ENCODE measurements around the gene CDC73.
"Not testable (repeated sequence)": the region's sequence is repeated elsewhere in the genome, so short reads cannot be mapped to it uniquely, and the experiment has no call there.

Gene CDC73

GRCh38 chr1:193114485-193115095, 7.2 kb upstream of the CDC73 start:
- Histone ChIP-seq H3K36me3 (ENCODE audit: insufficient read depth, low read length) (no peaks in the 10 kb centered on the region), H3K9me3 (ENCODE audit: insufficient read depth, low read length, severe bottlenecking) (no peaks in the 10 kb centered on the region), H2AFZ (ENCODE audit: low read depth, low read length) (no peak overlapping the region), H3K4me3 (ENCODE audit: low read depth in 1 of 2, low read length in 2 of 2) (no peak overlapping the region), H4K20me1 (ENCODE audit: insufficient read depth, low read length) (no peaks in the 10 kb centered on the region), H3K9ac (ENCODE audit: low read depth, low read length) (no peak overlapping the region), H3K79me2 (ENCODE audit: insufficient read depth, low read length) (no peaks in the 10 kb centered on the region), H3K27ac (ENCODE audit: low read length) (no peak overlapping the region), H3K4me1 (ENCODE audit: insufficient read depth, low read length) (no peaks in the 10 kb centered on the region; the same call in 1 of the 2 replicates), H3K27me3 (ENCODE audit: insufficient read depth, low read length, poor library complexity) (no peaks in the 10 kb centered on the region), H3K4me2 (ENCODE audit: insufficient read depth, low read length) (no peak overlapping the region)
- no peak for ATAC-seq (ENCODE audit: insufficient read depth, low read depth)
- no peak for DNase-seq
- TF ChIP-seq EZH2 (IDR thresholded peaks at IDR 0.05; ENCODE audit: borderline replicate concordance, low read depth, low read length, severe bottlenecking): no peak
- TF ChIP-seq CTCF (IDR thresholded peaks at IDR 0.05; ENCODE audit: borderline replicate concordance, extremely low read depth, low read length, poor library complexity, severe bottlenecking): no peak

- TF ChIP-seq EZH2 (IDR thresholded peaks at IDR 0.05; ENCODE audit: borderline replicate concordance, low read depth, low read length, severe bottlenecking) (no peak), CTCF (IDR thresholded peaks at IDR 0.05; ENCODE audit: borderline replicate concordance, extremely low read depth, low read length, poor library complexity, severe bottlenecking) (no peak)
- Histone ChIP-seq H3K4me2 (ENCODE audit: insufficient read depth, low read length) (no peak overlapping the region), H3K4me3 (ENCODE audit: low read depth in 1 of 2, low read length in 2 of 2) (no peak overlapping the region), H2AFZ (ENCODE audit: low read depth, low read length) (no peak overlapping the region), H3K27ac (ENCODE audit: low read length) (no peak overlapping the region), H3K79me2 (ENCODE audit: insufficient read depth, low read length) (no peaks in the 10 kb centered on the region), H3K4me1 (ENCODE audit: insufficient read depth, low read length) (peaks cover 4% of the 10 kb centered on the region), H3K9ac (ENCODE audit: low read depth, low read length) (no peak overlapping the region), H3K9me3 (ENCODE audit: insufficient read depth, low read length, severe bottlenecking) (no peaks in the 10 kb centered on the region), H4K20me1 (ENCODE audit: insufficient read depth, low read length) (no peaks in the 10 kb centered on the region), H3K27me3 (ENCODE audit: insufficient read depth, low read length, poor library complexity) (peaks cover 4% of the 10 kb centered on the region), H3K36me3 (ENCODE audit: insufficient read depth, low read length) (no peaks in the 10 kb centered on the region)
- ATAC-seq (ENCODE audit: insufficient read depth, low read depth): no peak
- DNase-seq: no peak
Measured at GRCh38 chr1:193115629-193116227, 6.1 kb upstream of the CDC73 start.

GRCh38 chr1:193117167-193117566, 4.7 kb upstream of the CDC73 start:
- not testable (repeated sequence) for H3K9me3 ChIP-seq (ENCODE audit: insufficient read depth, low read length, severe bottlenecking); H3K9ac ChIP-seq (ENCODE audit: low read depth, low read length); ATAC-seq (ENCODE audit: insufficient read depth, low read depth); DNase-seq; H4K20me1 ChIP-seq (ENCODE audit: insufficient read depth, low read length); H3K27me3 ChIP-seq (ENCODE audit: insufficient read depth, low read length, poor library complexity); H3K4me2 ChIP-seq (ENCODE audit: insufficient read depth, low read length); H3K36me3 ChIP-seq (ENCODE audit: insufficient read depth, low read length); H3K79me2 ChIP-seq (ENCODE audit: insufficient read depth, low read length); H3K4me3 ChIP-seq (ENCODE audit: low read depth in 1 of 2, low read length in 2 of 2); H3K27ac ChIP-seq (ENCODE audit: low read length); H2AFZ ChIP-seq (ENCODE audit: low read depth, low read length)
- H3K4me1 ChIP-seq (ENCODE audit: insufficient read depth, low read length): peaks cover 13% of the 10 kb centered on the region

GRCh38 chr1:193118194-193118593, 3.6 kb upstream of the CDC73 start:
- no peak overlapping the region for H3K27ac ChIP-seq (ENCODE audit: low read length)
- H4K20me1 ChIP-seq (ENCODE audit: insufficient read depth, low read length): no peaks in the 10 kb centered on the region
- peaks cover 4% of the 10 kb centered on the region for H3K27me3 ChIP-seq (ENCODE audit: insufficient read depth, low read length, poor library complexity)
- H3K4me1 ChIP-seq (ENCODE audit: insufficient read depth, low read length): peaks cover 16% of the 10 kb centered on the region
- no peak overlapping the region for H3K4me2 ChIP-seq (ENCODE audit: insufficient read depth, low read length)
- TF ChIP-seq CTCF (IDR thresholded peaks at IDR 0.05; ENCODE audit: borderline replicate concordance, extremely low read depth, low read length, poor library complexity, severe bottlenecking): no peak
- no peak for TF ChIP-seq EZH2 (IDR thresholded peaks at IDR 0.05; ENCODE audit: borderline replicate concordance, low read depth, low read length, severe bottlenecking)
- H3K79me2 ChIP-seq (ENCODE audit: insufficient read depth, low read length): peaks cover 12% of the 10 kb centered on the region
- DNase-seq: no peak
- H3K9ac ChIP-seq (ENCODE audit: low read depth, low read length): no peak overlapping the region
- no peak overlapping the region for H2AFZ ChIP-seq (ENCODE audit: low read depth, low read length)
- ATAC-seq (ENCODE audit: insufficient read depth, low read depth): no peak
- H3K36me3 ChIP-seq (ENCODE audit: insufficient read depth, low read length): no peaks in the 10 kb centered on the region
- H3K9me3 ChIP-seq (ENCODE audit: insufficient read depth, low read length, severe bottlenecking): no peaks in the 10 kb centered on the region
- H3K4me3 ChIP-seq (ENCODE audit: low read depth in 1 of 2, low read length in 2 of 2): no peak overlapping the region
